Endothelial cell of umbilical vein (primary cell): ENCODE measurements around the gene DIP2C. TPM values are rescaled to one million over a fixed set of nuclear protein-coding genes. Genes with fewer than 3 reads are reported as not detected.

Experiments
- BruUV-seq: library from RNA; stranded (reverse); fragments of 400-500 nt; replicated peaks from 2 replicates; lab custom pipeline; 2021; lab: Mats Ljungman, UMichigan
- CTCF ChIA-PET: fragments of 300-600, 350-600 bp; sonication (Branson Sonifier 250); formaldehyde crosslinking; loops from one replicate; lab custom pipeline; 2021; ENCODE audit warnings: antibody characterized with exemption, inconsistent platforms; lab: Charles Lee
- POLR2A ChIA-PET: fragments of 300-600, 350-600 bp; sonication (Branson Sonifier 250); formaldehyde crosslinking; loops from one replicate; lab custom pipeline; 2021; ENCODE audit warnings: antibody characterized with exemption, inconsistent platforms; lab: Charles Lee
- DNase-seq: peaks from one replicate; pipeline ENCODE4 v3.0.0-alpha.2; 2011; ENCODE audit warnings: low read depth, low spot score
- FAIRE-seq: peaks from 2 replicates; lab custom pipeline; 2011; peaks lifted over from hg19 to GRCh38; lab: Jason Lieb, UNC
- H2AFZ ChIP-seq: 2 replicates; pipeline ENCODE4 v1.6.0; 2012; ENCODE audit warnings: low read depth, low read length, control low read depth, inconsistent platforms
- H3K27ac ChIP-seq: 2 replicates; pipeline ENCODE4 v1.5.1; 2011; ENCODE audit warnings: low read depth, mild to moderate bottlenecking, control low read depth, low read length, moderate library complexity; ENCODE audit not compliant: insufficient read depth
- H3K27me3 ChIP-seq, 2 experiments: 2 replicates each; pipeline versions ENCODE4 v1.6.0 to v1.6.1; 2011; ENCODE audit warnings: low read length in 2 of 2, mixed read lengths in 1 of 2; ENCODE audit not compliant: control insufficient read depth in 2 of 2, insufficient read depth in 2 of 2
- H3K36me3 ChIP-seq, 2 experiments: 2 replicates in 1 of 2; 3 replicates in 1 of 2; pipeline ENCODE4 v1.5.1; 2011; ENCODE audit warnings: low read length in 2 of 2, mild to moderate bottlenecking in 1 of 2, moderate library complexity in 1 of 2; ENCODE audit not compliant: control insufficient read depth in 2 of 2, insufficient read depth in 2 of 2; ENCODE audit errors: extremely low read depth in 1 of 2
- H3K4me1 ChIP-seq: 3 replicates; pipeline ENCODE4 v1.5.1; 2011; ENCODE audit warnings: mild to moderate bottlenecking, low read length; ENCODE audit not compliant: control insufficient read depth, insufficient read depth; ENCODE audit errors: extremely low read depth
- H3K4me2 ChIP-seq: 2 replicates; pipeline ENCODE4 v1.6.1; 2011; ENCODE audit warnings: low read length, control low read depth, mixed read lengths; ENCODE audit not compliant: insufficient read depth
- H3K4me3 ChIP-seq, 3 experiments: fragments of 200-600 bp in 1 of 3; sonication (generic), shearing (Covaris generic) in 1 of 3; replicated peaks in 1 of 3; 2 replicates each; pipeline ENCODE4 v1.5.1; 2011 to 2016; ENCODE audit warnings: control low read depth in 3 of 3, low read length in 3 of 3, mild to moderate bottlenecking in 2 of 3, inconsistent platforms in 1 of 3, low read depth in 1 of 3, moderate library complexity in 1 of 3; ENCODE audit not compliant: insufficient read depth in 1 of 3
- H3K79me2 ChIP-seq: 2 replicates; pipeline ENCODE4 v1.6.0; 2012; ENCODE audit warnings: low read length, inconsistent platforms; ENCODE audit not compliant: control insufficient read depth, insufficient read depth
- H3K9ac ChIP-seq: replicated peaks from 2 replicates; pipeline ENCODE3; 2011; ENCODE audit warnings: low read length, control low read depth; ENCODE audit not compliant: insufficient read depth; ENCODE audit errors: extremely low read depth
- H3K9me1 ChIP-seq: replicated peaks from 3 replicates; pipeline ENCODE4 v1.6.0; 2011; ENCODE audit warnings: mild to moderate bottlenecking, low read length; ENCODE audit not compliant: control insufficient read depth, insufficient read depth; ENCODE audit errors: extremely low read depth
- H3K9me3 ChIP-seq: replicated peaks from 2 replicates; pipeline ENCODE4 v1.5.1; 2012; ENCODE audit warnings: low read length, inconsistent platforms; ENCODE audit not compliant: control insufficient read depth, insufficient read depth
- H4K20me1 ChIP-seq: replicated peaks from 2 replicates; pipeline ENCODE3; 2011; ENCODE audit warnings: mild to moderate bottlenecking, low read length; ENCODE audit not compliant: control insufficient read depth, insufficient read depth; ENCODE audit errors: extremely low read depth
- EZH2 ChIP-seq: IDR thresholded peaks from 2 replicates; pipeline ENCODE4 v1.6.1; 2012; ENCODE audit warnings: borderline replicate concordance, low read depth, mild to moderate bottlenecking, moderate library complexity, low read length, inconsistent platforms; ENCODE audit not compliant: severe bottlenecking
- FOS ChIP-seq: IDR thresholded peaks from 2 replicates; pipeline ENCODE4 v1.6.1; 2011; ENCODE audit warnings: mild to moderate bottlenecking, low read length, moderate library complexity, borderline replicate concordance; ENCODE audit not compliant: insufficient read depth
- GATA2 ChIP-seq: IDR thresholded peaks from 2 replicates; pipeline ENCODE4 v1.7.0; 2011; ENCODE audit warnings: low read depth, mild to moderate bottlenecking, moderate library complexity, mixed read lengths, low read length; ENCODE audit not compliant: insufficient read length, insufficient read depth
- JUN ChIP-seq: IDR thresholded peaks from 2 replicates; pipeline ENCODE4 v1.6.1; 2011; ENCODE audit warnings: borderline replicate concordance, low read depth; ENCODE audit not compliant: insufficient read length, insufficient read depth
- MYC ChIP-seq: IDR thresholded peaks from one replicate; pipeline ENCODE4 v1.6.1; 2011; ENCODE audit warnings: mild to moderate bottlenecking, low read depth, low read length
- POLR2A ChIP-seq: IDR thresholded peaks from 2 replicates; pipeline ENCODE4 v1.6.1; 2012; ENCODE audit warnings: low read depth, mild to moderate bottlenecking, control low read depth, low read length
- POLR2AphosphoS5 ChIP-seq: IDR thresholded peaks from 2 replicates; pipeline ENCODE4 v1.6.1; 2012; ENCODE audit warnings: low read depth, mild to moderate bottlenecking, control low read depth, low read length, moderate library complexity; ENCODE audit not compliant: insufficient read depth
- dilution Hi-C: fragments of 300-500 bp; cut with MboI; formaldehyde crosslinking; loops from one replicate; pipeline ENCODE4 v1.15.0; 2019; ENCODE audit warnings: low sequenced_read_pairs; ENCODE audit not compliant: extremely low pct_ligation_motif_present
- intact Hi-C: fragments of 100-400 bp; cut with micrococcal nuclease; formaldehyde crosslinking; loops from one replicate; pipeline ENCODE4 v1.10.0; 2022
- polyA plus RNA-seq, 4 experiments: library from polyadenylated mRNA; depleted of rRNA in 3 of 4; stranded (reverse) in 3 of 4; unstranded in 1 of 4; fragments of >200 nt; gene quantifications; 2 replicates each; pipeline versions ENCODE4 v1.2.1 to v1.2.3, GENCODE V29; 2011 to 2012; ENCODE audit warnings: missing spikeins in 1 of 4
- total RNA-seq: library from RNA; stranded (reverse); gene quantifications from 2 replicates; pipeline ENCODE4 v1.2.3, GENCODE V29; 2021
- TF ChIP-seq, protein P1 (sequence below), 2 donors: IDR thresholded peaks; 1 replicate in 1 of 2; 2 replicates in 1 of 2; pipeline ENCODE4 v1.5.1; 2011; ENCODE audit warnings: low read length in 2 of 2, mild to moderate bottlenecking in 2 of 2, moderate library complexity in 2 of 2, control low read depth in 1 of 2, inconsistent platforms in 1 of 2, low read depth in 1 of 2; ENCODE audit not compliant: insufficient read depth in 1 of 2; ENCODE audit errors: extremely low read depth in 1 of 2
- TF ChIP-seq, protein P2 (sequence below): IDR thresholded peaks from 2 replicates; pipeline ENCODE4 v1.6.1; 2011; ENCODE audit not compliant: insufficient read depth, insufficient read length

DIP2C gene
- total and polyA plus RNA-seq, 2 donors (not counting 3 experiments of a cell fraction or from before 2014, with no cell fraction given), result 3.6 to 10.7 TPM

- ChIA-PET CTCF (interaction anchor here (1.1 kb wide), 1 partner anchor 12 kb away, joined by 3 read pairs; no protein-coding TSS in a partner anchor), POLR2A (no interaction called here)
- BruUV-seq, result no TSS peak
- Histone ChIP-seq H3K4me3 (no peak overlapping the region), H3K79me2 (no peaks in the 10 kb centered on the region), H3K27me3 (no peaks in the 10 kb centered on the region), H3K36me3 (no peaks in the 10 kb centered on the region), H3K4me1 (no peaks in the 10 kb centered on the region), H2AFZ (no peak overlapping the region), H3K27ac (no peak overlapping the region), H3K9ac (no peak overlapping the region), H4K20me1 (no peaks in the 10 kb centered on the region), H3K4me2 (no peak overlapping the region), H3K9me3 (no peaks in the 10 kb centered on the region), H3K9me1 (no peaks in the 10 kb centered on the region)
- intact Hi-C loops, result no loop called here
- dilution Hi-C loops, result no loop called here
- TF ChIP-seq, protein P1, sequence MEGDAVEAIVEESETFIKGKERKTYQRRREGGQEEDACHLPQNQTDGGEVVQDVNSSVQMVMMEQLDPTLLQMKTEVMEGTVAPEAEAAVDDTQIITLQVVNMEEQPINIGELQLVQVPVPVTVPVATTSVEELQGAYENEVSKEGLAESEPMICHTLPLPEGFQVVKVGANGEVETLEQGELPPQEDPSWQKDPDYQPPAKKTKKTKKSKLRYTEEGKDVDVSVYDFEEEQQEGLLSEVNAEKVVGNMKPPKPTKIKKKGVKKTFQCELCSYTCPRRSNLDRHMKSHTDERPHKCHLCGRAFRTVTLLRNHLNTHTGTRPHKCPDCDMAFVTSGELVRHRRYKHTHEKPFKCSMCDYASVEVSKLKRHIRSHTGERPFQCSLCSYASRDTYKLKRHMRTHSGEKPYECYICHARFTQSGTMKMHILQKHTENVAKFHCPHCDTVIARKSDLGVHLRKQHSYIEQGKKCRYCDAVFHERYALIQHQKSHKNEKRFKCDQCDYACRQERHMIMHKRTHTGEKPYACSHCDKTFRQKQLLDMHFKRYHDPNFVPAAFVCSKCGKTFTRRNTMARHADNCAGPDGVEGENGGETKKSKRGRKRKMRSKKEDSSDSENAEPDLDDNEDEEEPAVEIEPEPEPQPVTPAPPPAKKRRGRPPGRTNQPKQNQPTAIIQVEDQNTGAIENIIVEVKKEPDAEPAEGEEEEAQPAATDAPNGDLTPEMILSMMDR (IDR thresholded peaks at IDR 0.05; ENCODE audit: extremely low read depth in 1 of 2, insufficient read depth in 1 of 2, low read depth in 1 of 2, low read length in 2 of 2), result no peak
- TF ChIP-seq JUN, result no peak
- TF ChIP-seq FOS, result no peak
- TF ChIP-seq POLR2AphosphoS5, result no peak
- no peak for TF ChIP-seq MYC
- TF ChIP-seq, protein P2, sequence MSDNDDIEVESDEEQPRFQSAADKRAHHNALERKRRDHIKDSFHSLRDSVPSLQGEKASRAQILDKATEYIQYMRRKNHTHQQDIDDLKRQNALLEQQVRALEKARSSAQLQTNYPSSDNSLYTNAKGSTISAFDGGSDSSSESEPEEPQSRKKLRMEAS, result no peak
- TF ChIP-seq EZH2, result no peak
- TF ChIP-seq POLR2A, result no peak
- no peak for TF ChIP-seq GATA2
- peak; percentile 8 for DNase-seq
- peak; percentile 72 for FAIRE-seq
Observed at GRCh38 chr10:306007-306674, 383.3 kb downstream of the DIP2C start.
